Activated CD8-positive, alpha-beta memory T cell treated with anti-CD3 and anti-CD28 coated beads for 24 hours (primary cell): Measurements from ENCODE around the gene TBC1D22B.
"Not testable (repeated sequence)": the region's sequence is repeated elsewhere in the genome, so short reads cannot be mapped to it uniquely, and the experiment has no call there.

ENCODE experiments used
- DNase-seq: peaks from one replicate; pipeline ENCODE4 v3.0.0-alpha.2; 2020

Gene TBC1D22B

GRCh38 chr6:37273690-37274089, 16.1 kb downstream of the TBC1D22B start:
- DNase-seq, result no peak

GRCh38 chr6:37275350-37275749, 17.8 kb downstream of the TBC1D22B start:
- DNase-seq, result no peak

- no peak for DNase-seq
Measured at GRCh38 chr6:37277001-37277409, 19.4 kb downstream of the TBC1D22B start.

DNA sequence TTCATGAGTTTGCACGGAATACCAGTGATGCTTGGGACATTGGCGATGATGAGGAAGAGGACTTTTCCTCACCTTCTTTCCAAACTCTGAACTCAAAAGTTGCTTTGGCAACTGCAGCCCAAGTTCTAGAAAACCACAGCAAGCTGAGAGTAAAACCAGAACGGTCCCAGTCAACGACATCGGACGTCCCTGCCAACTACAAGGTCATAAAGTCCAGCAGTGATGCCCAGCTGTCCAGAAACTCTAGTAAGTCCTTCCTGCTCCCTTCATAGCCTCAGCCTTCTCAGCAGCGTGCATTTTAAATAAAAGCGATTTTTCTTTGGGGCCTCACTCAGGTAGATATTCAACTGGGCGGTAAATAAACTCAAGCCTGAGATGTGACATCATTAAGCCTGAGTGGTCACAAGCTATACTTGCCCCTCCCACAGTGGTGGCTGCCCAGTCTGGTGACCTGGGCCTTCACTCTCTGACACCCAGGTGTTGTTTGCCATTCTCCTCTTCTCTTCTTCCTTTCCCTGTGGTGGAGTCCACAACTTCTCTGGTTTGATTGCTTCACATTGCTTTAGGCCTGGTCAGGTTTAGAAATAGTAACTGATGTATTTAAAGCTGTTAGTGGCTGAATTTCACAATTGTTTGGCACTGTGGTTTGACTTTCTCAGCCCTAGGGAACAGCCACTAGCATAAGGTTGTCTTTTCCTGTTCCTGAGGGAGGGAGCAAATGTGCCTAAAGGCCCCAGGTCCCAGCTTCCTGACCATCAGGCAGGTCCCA, 22.0 kb downstream of the TBC1D22B start:
- no peak for DNase-seq

DNA sequence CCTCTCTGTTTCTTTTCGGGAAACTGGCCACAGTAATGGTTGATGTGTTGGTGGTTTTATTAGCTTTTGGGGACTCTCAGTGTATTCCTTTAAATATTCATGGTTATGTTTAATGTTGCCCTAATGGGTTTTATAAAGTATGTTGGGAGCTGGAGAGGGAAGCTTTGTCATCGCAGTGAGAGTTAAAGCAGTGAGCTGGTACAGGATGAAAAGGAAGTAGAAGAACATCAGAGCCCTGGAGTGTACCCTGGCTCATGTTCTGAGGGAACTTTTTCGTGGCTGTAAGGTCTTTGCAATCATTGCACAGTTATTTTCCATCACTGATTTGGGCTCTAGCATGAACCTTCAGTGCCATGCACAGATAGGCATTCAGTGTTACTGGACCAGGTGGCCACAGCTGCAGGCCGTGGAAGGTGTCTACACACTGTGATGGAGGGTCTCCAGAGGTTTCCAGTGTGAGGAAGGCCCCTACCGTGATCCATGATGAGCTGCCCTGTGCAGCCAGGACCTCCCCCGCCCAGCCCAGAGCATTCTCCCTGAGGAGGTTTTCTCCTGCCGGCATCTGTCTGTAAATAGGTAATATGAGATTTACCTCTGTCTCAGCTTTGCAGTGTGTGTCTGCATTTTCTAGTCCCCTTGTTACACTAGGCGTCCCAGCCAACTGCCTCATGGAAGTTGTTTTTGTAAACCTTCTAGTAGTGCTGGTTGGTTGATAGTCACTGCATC, 22.8 kb downstream of the TBC1D22B start:
- no peak for DNase-seq

DNA sequence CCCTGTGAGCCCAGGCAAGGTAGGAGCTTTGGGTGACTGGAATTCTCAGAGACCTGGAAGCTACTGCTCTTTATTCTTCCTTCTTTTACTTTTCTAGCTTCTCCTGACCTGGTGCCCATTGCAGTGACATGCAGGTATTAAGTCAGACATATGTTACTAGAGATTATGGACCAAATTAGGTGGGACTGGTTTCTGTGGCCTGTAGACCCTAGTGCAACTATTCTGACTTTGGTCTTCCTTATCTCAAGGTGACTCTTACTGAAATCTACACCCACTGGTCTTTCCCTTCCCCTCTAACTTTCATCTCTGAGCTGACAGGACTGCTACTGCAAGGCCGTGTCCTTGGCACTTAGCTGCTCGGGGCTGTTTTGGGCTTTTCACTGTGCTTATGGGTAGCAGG, 24.8 kb downstream of the TBC1D22B start:
- DNase-seq, result no peak

DNA sequence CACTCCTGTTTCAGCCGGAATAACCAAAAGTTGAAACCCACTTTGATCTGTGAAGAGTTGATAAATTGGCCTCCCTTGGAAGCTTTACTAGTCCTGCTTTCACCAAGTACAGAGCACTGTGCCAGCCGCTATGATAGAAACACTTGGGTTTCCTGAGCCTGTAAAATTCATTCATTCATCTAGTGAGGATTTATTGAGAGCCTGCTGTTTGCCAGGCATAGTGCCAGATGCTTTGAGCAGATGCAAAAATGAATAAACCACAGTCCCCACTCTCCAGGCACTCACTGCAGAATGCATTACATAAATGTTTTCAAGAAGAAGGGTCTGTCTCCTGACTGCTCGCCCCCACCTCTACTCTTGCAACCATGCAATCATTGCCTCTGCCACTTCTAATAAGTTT, 25.7 kb downstream of the TBC1D22B start:
- DNase-seq, result no peak

GRCh38 chr6:37283671-37284151, 26.1 kb downstream of the TBC1D22B start:
- no peak for DNase-seq

DNA sequence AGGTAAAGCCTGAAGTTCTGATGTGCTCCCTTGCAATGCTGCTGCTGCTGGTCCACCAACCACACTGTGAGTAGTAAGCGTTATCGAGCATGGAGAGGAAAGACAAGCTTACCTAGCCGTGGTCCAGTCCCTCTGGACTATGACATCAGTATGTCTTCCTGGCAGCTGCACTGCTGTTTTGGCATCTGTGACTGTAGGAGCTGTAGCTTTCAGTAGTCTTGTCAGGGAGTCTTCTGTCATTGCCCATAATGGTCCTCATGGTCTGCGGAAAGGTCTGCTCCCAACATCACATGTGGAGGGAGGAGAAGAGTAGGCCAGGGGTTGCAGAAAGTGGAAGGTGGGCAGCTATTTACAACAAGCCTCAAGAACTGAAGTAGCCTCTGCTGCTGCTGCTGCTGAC, 27.2 kb downstream of the TBC1D22B start:
- no peak for DNase-seq

DNA sequence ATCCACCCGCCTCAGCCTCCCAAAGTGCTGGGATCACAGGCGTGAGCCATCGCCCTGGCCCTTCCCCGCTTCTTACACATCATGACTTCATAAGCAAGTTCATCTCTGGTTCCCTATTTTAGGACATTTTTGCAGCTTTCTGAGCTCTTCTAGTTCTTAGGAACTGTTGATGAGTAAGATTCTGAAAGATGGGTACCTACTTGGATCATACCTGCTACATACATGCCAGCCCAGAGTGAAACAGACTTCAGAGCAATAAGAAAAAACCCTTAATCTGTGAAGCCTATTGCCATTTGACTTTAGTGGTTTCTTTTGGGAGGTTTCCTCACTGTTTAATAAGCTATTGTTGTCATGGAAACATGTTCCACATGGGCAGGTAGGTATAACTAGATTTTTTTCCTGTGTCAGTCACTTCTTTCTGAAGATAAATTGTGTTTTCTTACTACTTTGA, 28.3 kb downstream of the TBC1D22B start:
- no peak for DNase-seq

GRCh38 chr6:37287519-37288157, 30.1 kb downstream of the TBC1D22B start:
- no peak for DNase-seq

- no peak for DNase-seq
Measured at GRCh38 chr6:37288247-37288646, 30.7 kb downstream of the TBC1D22B start.

DNA sequence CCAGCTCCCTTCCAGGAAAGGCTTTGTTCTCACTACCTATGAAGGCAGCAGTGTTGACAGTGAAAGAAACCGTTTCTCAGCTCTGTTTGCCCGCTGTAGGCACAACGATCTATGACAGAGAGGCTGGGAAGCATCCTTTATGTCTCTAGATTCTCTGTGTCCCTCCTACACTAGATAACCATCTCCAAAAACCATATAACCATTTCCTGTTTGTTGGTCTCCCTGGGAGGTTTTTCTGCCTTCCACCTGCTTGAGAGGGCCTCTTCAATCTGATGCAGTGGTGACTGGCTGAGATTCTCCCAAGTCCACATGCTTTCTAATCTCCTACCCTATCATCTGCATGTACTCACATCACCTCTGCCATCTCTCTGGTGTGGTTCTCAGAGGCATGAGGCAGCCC, 32.4 kb downstream of the TBC1D22B start:
- no peak for DNase-seq

GRCh38 chr6:37293426-37293825, 35.9 kb downstream of the TBC1D22B start:
- no peak for DNase-seq

- DNase-seq, result not testable (repeated sequence)
Measured at GRCh38 chr6:37297637-37298036, 40.1 kb downstream of the TBC1D22B start.

- DNase-seq, result no peak
Measured at GRCh38 chr6:37298958-37299357, 41.4 kb downstream of the TBC1D22B start.

DNA sequence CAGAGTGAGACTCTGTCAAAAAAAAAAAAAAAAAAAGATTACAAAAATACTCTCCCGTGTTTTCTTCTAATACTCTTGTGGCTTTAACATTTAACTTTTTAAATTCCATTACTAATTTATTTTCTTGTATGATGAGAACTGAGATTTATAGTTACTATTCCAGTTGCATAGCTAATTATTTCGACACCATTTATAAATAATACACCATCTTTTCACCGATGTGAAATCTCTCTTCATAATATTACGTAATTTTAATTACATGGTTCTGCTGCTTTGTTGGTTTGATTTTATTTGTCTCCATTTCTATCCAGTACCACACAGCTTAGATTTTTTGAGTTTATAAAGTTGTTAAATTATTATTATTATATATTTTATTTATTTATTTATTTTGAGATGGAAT, 42.4 kb downstream of the TBC1D22B start:
- DNase-seq, result no peak

DNA sequence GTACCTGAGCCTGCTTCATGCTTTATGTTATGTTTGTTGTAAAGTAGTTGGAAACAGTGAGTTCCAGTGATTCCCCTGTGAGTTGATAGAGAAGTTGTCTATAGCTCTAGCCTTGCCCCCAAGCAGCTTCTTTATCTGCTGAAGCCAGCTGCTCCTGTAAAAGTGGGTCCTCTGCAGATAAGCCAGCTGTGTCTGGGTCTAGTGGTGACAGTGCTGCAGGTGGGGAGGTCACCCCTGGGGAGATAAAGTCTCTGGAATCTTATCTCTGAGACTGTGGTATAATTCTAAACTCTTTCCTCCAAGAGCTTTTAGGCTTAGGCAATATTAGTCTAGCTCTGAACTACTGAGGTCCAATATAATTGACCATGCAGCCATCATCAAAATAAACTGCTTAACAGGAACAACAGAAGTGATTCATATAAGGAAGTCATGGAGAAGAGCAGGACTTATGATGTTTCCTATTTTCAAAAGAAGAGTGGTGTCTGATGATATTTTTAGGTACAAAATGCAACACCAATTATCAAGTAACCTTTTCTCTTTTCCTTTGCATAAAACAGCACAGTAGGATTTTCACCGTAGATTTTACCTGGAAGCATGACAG, 44.6 kb downstream of the TBC1D22B start:
- DNase-seq, result peak; percentile 5

DNA sequence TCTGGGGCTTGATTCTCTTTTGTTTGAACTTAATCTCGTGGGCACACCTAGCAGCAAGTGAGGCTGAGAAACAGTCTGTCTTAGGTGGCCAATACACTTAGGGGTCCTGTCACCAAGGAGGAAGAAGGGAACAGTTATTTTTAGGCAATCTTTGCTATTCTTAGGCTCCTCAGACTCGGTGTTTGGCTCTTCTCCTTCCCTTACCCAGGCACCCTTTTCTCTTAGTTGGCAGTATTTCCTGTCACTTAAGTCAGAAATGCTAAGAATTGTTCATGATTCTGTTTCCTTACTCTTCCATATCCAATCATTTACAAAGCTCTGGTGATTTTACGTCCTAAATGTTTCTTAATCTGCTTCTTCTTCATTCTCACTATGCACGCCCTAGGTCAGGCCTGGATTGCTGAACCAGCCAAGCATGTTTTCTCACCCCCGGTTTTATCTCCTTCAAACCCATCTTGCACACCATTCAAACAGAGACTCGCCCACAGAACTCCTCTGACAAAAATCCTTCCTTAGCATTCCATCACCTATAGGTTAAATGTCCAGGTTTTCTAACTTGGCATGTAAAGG, 45.6 kb downstream of the TBC1D22B start:
- DNase-seq, result peak; percentile 1

GRCh38 chr6:37303891-37304503, 46.4 kb downstream of the TBC1D22B start:
- peak; percentile 53 for DNase-seq

DNA sequence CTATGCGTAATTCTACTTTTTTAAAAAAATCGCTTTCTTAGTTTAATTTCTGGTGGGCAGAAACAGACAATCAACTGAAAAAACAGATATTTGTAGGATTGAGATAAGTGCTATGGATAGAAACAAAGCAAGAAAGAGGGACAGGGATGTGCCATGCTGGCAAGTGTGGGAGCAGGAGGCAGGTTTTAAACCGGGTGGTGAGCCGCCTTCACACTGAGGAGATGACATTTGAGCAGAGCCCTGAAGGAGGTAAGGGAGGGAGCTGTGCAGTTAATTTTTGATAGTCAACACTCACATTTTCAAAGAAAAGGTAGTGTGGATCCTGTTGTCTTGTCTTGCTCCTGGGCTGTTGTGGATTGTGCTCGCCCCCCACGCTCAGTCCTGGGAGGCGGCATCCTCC, 47.2 kb downstream of the TBC1D22B start:
- peak; percentile 9 for DNase-seq

DNA sequence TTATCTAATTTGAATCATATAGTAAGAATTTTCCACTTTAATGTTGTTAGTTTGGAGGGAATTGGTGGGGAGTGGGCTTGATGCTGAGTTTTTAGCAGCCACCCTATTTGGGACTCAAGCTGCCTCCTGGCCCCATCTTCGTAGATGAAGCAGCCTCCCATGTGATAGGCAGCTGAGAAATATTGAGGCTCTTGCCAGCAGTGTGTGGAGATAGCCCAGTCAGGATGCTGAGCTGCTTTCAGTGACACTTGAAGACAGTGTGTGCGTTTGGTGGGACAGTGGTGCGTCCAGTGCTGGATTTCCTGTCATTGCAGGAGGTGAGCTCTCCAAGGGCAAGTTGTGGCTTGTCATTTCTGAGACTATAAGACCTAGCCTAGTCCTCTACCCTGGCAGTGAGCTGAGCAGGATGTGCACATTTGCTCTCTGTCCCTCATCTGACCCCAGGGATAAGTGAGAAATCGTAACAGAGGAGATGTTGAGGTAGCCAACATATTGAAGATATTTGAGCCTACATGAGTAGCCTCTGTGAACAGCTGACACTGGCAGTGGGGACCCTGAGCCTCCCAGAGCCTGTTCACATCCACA, 48.4 kb downstream of the TBC1D22B start:
- DNase-seq, result peak; percentile 38
